GM13977 (cell line): Measurements from ENCODE around the gene HOXC9.

Experiments used
- DNase-seq: peaks from one replicate; pipeline ENCODE4 v3.0.0; 2012; ENCODE audit warnings: low spot score
- in situ Hi-C: fragments of 300-500 bp; cut with MboI; formaldehyde crosslinking; loops from one replicate; pipeline ENCODE4 v1.12.0; 2022; ENCODE audit warnings: low sequenced_read_pairs, low pct_unique_long_range_greater_than_20kb, mixed read lengths, inconsistent platforms; ENCODE audit not compliant: unreplicated experiment
- TF ChIP-seq, protein P1 (sequence below): IDR thresholded peaks from 2 replicates; pipeline ENCODE4 v1.5.1; 2012; ENCODE audit warnings: mild to moderate bottlenecking, control low read depth; ENCODE audit not compliant: insufficient read depth; ENCODE audit errors: extremely low read depth, missing control alignments

Gene HOXC9

GRCh38 chr12:53998900-53999236 lies 1.1 kb upstream of the HOXC9 start:
- in situ Hi-C loops, result no loop called here
- TF ChIP-seq, protein P1, sequence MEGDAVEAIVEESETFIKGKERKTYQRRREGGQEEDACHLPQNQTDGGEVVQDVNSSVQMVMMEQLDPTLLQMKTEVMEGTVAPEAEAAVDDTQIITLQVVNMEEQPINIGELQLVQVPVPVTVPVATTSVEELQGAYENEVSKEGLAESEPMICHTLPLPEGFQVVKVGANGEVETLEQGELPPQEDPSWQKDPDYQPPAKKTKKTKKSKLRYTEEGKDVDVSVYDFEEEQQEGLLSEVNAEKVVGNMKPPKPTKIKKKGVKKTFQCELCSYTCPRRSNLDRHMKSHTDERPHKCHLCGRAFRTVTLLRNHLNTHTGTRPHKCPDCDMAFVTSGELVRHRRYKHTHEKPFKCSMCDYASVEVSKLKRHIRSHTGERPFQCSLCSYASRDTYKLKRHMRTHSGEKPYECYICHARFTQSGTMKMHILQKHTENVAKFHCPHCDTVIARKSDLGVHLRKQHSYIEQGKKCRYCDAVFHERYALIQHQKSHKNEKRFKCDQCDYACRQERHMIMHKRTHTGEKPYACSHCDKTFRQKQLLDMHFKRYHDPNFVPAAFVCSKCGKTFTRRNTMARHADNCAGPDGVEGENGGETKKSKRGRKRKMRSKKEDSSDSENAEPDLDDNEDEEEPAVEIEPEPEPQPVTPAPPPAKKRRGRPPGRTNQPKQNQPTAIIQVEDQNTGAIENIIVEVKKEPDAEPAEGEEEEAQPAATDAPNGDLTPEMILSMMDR, result no peak
- DNase-seq, result no peak

DNA sequence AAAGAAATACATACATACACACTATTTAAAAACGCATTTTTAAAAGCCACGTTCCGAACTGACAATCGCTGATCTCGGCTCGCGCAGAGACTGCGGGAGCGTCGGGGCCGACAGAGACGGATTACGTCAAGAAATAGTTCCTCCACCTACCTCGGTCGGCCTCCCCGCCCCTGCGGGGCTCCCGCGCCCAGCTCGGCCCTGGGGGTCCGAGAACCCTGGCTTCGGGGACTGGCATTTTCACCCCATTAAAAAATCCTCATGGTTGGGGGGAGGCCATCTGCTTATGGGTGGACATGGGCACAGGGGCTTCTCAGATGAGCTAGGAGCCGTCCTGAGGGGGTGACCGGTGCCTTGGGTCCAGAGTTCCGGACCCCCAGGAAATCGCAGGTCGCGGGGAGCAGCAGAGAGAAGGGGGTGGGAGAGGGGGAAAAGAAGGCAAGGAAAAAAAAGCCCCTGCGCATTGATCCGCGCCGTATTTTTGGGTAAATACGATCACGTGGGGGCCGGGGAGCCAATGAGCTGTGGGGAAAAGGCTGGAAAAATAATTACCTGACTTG lies 324 bp upstream of the HOXC9 start:
- in situ Hi-C loops, result loop anchor here (25.0 kb wide), 1 partner anchor 363 kb away; the partner anchor contains the start of gene GPR84
- TF ChIP-seq, protein P1, result no peak
- no peak for DNase-seq

DNA sequence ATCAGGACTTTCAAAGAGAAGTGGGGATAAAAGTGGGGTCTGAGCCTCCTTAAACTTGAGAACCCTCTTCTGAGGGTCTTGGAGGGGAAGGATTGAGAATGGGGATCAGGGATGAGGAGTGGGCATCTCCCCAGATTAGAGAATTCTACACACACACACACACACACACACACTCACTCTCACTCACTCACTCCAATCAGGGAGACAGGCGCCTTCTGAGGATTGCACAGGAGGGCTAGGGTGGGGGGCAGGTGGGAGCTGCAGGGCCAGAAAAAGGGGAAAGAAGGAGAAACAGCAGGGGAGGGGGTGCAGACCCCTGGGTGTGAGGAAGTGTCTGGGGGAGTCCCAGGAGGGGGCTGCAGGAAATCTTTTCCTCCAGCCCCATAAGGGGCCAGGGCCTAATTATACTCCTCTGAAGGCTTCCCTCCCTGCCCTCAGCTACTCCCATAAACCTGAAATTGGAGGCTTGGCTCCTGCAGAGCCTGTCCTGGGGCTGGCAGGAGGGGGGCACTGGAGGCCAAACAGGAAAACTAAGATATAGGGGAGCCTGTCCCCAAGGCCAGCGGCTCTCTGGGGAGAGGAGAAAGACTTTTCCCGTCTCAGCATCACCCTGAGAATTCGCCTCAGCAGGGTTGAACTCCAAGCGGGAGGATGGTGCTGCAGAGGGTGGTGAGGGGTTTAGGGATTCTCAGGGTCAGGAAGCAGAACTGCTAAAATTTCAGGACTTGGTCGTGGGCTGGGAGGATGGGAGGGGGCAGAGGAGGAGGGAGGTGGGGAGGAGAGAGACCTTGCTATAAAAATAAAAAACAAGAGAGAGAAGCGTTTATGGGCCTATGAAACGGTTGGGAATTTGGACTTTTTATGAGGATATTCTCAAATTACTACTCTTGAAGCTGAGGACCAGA lies 1.6 kb downstream of the HOXC9 start:
- DNase-seq, result no peak
- TF ChIP-seq, protein P1, result no peak
- in situ Hi-C loops, result loop anchor here (25.0 kb wide), 1 partner anchor 361 kb away; the partner anchor contains the start of gene GPR84

DNA sequence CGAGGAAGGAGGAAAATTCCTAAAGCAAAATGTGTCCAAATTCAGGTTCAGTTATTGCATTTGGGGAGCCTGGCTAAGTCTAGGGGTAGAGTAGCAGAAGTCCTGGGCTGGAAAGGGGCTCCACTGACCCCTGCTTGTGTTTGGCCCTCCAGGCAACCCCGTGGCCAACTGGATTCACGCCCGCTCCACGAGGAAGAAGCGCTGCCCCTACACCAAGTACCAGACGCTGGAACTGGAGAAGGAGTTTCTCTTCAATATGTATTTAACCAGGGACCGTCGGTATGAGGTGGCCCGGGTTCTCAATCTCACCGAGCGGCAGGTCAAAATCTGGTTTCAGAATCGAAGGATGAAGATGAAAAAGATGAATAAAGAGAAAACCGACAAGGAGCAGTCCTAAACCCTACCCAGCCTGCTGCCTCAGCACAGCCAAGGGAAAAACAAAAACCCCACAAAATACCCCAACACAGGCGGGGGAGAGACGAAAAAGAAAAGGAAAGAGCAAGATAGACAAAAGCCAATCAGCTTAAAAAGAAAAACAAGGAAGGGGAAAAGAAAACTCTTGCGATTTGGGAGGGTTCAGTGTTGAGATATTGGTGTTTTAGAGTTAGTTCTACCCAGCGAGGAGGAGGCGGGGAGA lies 2.4 kb downstream of the HOXC9 start:
- in situ Hi-C loops, result loop anchor here (25.0 kb wide), 1 partner anchor 360 kb away; the partner anchor contains the start of gene GPR84
- TF ChIP-seq, protein P1, result no peak
- DNase-seq, result no peak

GRCh38 chr12:54002915-54003389 lies 3.0 kb downstream of the HOXC9 start:
- TF ChIP-seq, protein P1, result no peak
- in situ Hi-C loops, result loop anchor here (25.0 kb wide), 1 partner anchor 359 kb away; the partner anchor contains the start of gene GPR84
- no peak for DNase-seq

DNA sequence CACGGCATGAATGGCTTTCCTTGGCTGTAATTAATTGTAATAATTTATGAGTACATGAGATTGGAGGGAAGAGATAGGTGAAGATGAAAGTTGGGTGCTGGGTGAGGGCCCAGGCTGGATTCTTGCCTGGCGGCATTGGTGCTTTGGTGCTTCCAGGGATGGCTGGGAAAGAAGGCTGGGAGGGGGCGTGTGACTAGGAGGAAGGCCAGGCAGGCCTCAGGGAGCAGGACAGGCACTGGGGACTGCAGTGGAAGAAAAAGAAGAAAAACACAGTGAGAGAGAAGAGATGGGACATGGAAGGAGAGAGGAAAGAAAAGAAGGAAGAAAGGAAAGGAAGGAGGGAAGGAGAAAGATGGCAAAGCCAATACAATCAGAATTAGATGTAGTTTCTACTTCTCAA lies 3.7 kb downstream of the HOXC9 start:
- in situ Hi-C loops, result loop anchor here (25.0 kb wide), 1 partner anchor 359 kb away; the partner anchor contains the start of gene GPR84
- DNase-seq, result no peak
- TF ChIP-seq, protein P1, result no peak
